ENCODE results near the gene SNX25.

DNA sequence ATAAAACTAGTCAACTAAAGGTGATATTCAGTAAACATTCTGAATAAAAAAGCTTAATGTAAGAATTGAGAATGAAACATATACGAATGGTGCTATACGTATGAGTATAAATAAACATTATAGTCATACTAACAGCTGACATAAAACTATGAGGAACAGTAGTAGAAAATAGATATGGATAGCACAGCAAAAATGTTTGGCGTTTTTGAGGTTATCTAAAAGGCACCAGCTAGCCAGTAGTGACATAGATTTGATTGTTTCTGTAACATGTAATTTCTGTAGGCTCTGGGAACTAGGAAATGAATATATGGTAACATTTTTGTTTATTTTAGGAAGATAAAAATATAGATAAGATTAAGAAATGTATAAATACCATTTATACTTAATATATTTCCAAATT, 69.3 kb downstream of the SNX25 start:
- TF ChIP-seq BHLHE40 (IDR thresholded peaks at IDR 0.05; ENCODE audit: borderline replicate concordance) (no peak), ELF4 (IDR thresholded peaks at IDR 0.05) (no peak), SUZ12 (IDR thresholded peaks at IDR 0.05) (no peak), FOXK2 (IDR thresholded peaks at IDR 0.05) (no peak), CTBP1 (IDR thresholded peaks at IDR 0.05; ENCODE audit: borderline replicate concordance) (no peak), TARDBP (IDR thresholded peaks at IDR 0.05) (no peak), SP1 (IDR thresholded peaks at IDR 0.05) (no peak), FOXM1 (IDR thresholded peaks at IDR 0.05; ENCODE audit: borderline replicate concordance) (no peak), ARNT (IDR thresholded peaks at IDR 0.05) (no peak)
- TF ChIP-seq, protein P1, sequence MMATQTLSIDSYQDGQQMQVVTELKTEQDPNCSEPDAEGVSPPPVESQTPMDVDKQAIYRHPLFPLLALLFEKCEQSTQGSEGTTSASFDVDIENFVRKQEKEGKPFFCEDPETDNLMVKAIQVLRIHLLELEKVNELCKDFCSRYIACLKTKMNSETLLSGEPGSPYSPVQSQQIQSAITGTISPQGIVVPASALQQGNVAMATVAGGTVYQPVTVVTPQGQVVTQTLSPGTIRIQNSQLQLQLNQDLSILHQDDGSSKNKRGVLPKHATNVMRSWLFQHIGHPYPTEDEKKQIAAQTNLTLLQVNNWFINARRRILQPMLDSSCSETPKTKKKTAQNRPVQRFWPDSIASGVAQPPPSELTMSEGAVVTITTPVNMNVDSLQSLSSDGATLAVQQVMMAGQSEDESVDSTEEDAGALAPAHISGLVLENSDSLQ (IDR thresholded peaks at IDR 0.05): no peak

All from HEK293T (cell line).